ENCODE measurements around the gene PYGO2.

Gene PYGO2

GRCh38 chr1:154951901-154952657 is 9.5 kb downstream of the PYGO2 start:
- H3K27ac ChIP-seq, result no peak overlapping the region
- no peak for TF ChIP-seq ZFX (IDR thresholded peaks at IDR 0.05)
- no peak for TF ChIP-seq CTCF (conservative IDR thresholded peaks at IDR 0.05)

- no peak overlapping the region for H3K27ac ChIP-seq
- TF ChIP-seq CTCF (conservative IDR thresholded peaks at IDR 0.05) (no peak), ZFX (IDR thresholded peaks at IDR 0.05) (no peak)
Measured at GRCh38 chr1:154948079-154948478, 13.5 kb downstream of the PYGO2 start.

GRCh38 chr1:154945962-154946850 is 15.4 kb downstream of the PYGO2 start:
- TF ChIP-seq CTCF (conservative IDR thresholded peaks at IDR 0.05) (no peak), ZFX (IDR thresholded peaks at IDR 0.05) (no peak)

GRCh38 chr1:154945160-154945961 is 16.2 kb downstream of the PYGO2 start:
- no peak overlapping the region for H3K27ac ChIP-seq
- no peak for TF ChIP-seq CTCF (conservative IDR thresholded peaks at IDR 0.05)
- no peak for TF ChIP-seq ZFX (IDR thresholded peaks at IDR 0.05)

More at GRCh38 chr1:154945962-154946850, 15.4 kb downstream of the PYGO2 start:
- H3K27ac ChIP-seq, result no peak overlapping the region

GRCh38 chr1:154944401-154945159 is 17.0 kb downstream of the PYGO2 start:
- H3K27ac ChIP-seq, result no peak overlapping the region
- no peak for TF ChIP-seq ZFX (IDR thresholded peaks at IDR 0.05)

- H3K27ac ChIP-seq, result no peak overlapping the region
- TF ChIP-seq ZFX (IDR thresholded peaks at IDR 0.05) (no peak), CTCF (conservative IDR thresholded peaks at IDR 0.05) (peak; percentile 95)
Measured at GRCh38 chr1:154943649-154944400, 17.8 kb downstream of the PYGO2 start.
